Measurements from ENCODE around the gene E2F4. TPM values are rescaled to one million over a fixed set of nuclear protein-coding genes. Genes with fewer than 3 reads are reported as not detected.
A peak's percentile ranks its signal among the peaks of the same experiment; 100 is the strongest.

E2F4 gene
- total and polyA plus RNA-seq, 2 of the 8 experiments (the other 6 are each of a cell fraction or from before 2014, with no cell fraction given) = 79.9 to 157 TPM

- Histone ChIP-seq H4K20me1 (replicated peaks in 1 of 2; ENCODE audit: control insufficient read depth in 1 of 2, insufficient read depth in 2 of 2, low read length in 2 of 2) (peaks cover 10 to 13% of the 10 kb centered on the region in 2 experiments), H3K23ac (ENCODE audit: insufficient read length) (no peak overlapping the region), H2BK20ac (ENCODE audit: low read length) (no peak overlapping the region), H2BK15ac (ENCODE audit: low read length) (no peak overlapping the region), H3K18ac (ENCODE audit: extremely low read depth, low read length) (no peak overlapping the region), H3K9ac (replicated peaks in 1 of 4; ENCODE audit: extremely low read depth in 1 of 4, low read depth in 3 of 4, low read length in 3 of 4) (no peak overlapping the region), H4K8ac (ENCODE audit: extremely low read depth, insufficient read depth, low read length) (no peak overlapping the region), H2AFZ (ENCODE audit: low read length) (no peak overlapping the region), H2BK12ac (ENCODE audit: low read depth, low read length) (no peak overlapping the region), H2AK5ac (ENCODE audit: low read depth, low read length) (no peak overlapping the region), H3K14ac (ENCODE audit: insufficient read length) (no peak overlapping the region), H3K4me3 (ENCODE audit: extremely low read depth in 1 of 4, insufficient read depth in 2 of 4, low read depth in 3 of 4, low read length in 4 of 4) (peak overlapping the region in 3 of 4 experiments; percentile 30 to 59 (median 36); a peak in 6 of 8 replicates), H3K56ac (replicated peaks; ENCODE audit: insufficient read length, low read depth, low read length) (no peak overlapping the region), H3K36me3 (ENCODE audit: control insufficient read depth in 2 of 4, insufficient read depth in 4 of 4, low read length in 3 of 4) (no peaks in the 10 kb centered on the region), H3K27me3 (replicated peaks in 1 of 4; ENCODE audit: control insufficient read depth in 3 of 4, extremely low read depth in 1 of 4, insufficient read depth in 3 of 4, low read length in 3 of 4) (peaks cover 75 to 98% (median 93%) of the 10 kb centered on the region in 4 experiments), H3K79me2 (ENCODE audit: control insufficient read depth in 1 of 2, insufficient read depth in 2 of 2, low read length in 2 of 2) (no peaks in the 10 kb centered on the region), H2BK5ac (ENCODE audit: low read depth, low read length) (no peak overlapping the region), H3K23me2 (ENCODE audit: low read depth, low read length) (peaks cover 17% of the 10 kb centered on the region; the same call in 1 of the 2 replicates), H3K4me1 (replicated peaks in 1 of 4; ENCODE audit: control insufficient read depth in 3 of 4, insufficient read depth in 4 of 4, low read length in 3 of 4) (peaks cover 0 to 14% (median 8%) of the 10 kb centered on the region in 4 experiments; a peak in 6 of 7 replicates), H3K4me2 (ENCODE audit: insufficient read depth in 1 of 2, low read depth in 2 of 2, low read length in 2 of 2) (peak overlapping the region; percentile 4 to 87), H3K79me1 (ENCODE audit: low read depth, low read length) (no peaks in the 10 kb centered on the region), H2BK120ac (replicated peaks; ENCODE audit: low read depth, low read length) (no peak overlapping the region), H4K5ac (ENCODE audit: insufficient read length, low read depth, low read length) (no peak overlapping the region), H3K4ac (replicated peaks; ENCODE audit: insufficient read length, low read depth, low read length) (no peak overlapping the region), H4K91ac (replicated peaks; ENCODE audit: insufficient read length, low read length) (no peak overlapping the region), H3K9me3 (ENCODE audit: insufficient read depth in 2 of 2, low read depth in 1 of 2, low read length in 1 of 2) (no peaks in the 10 kb centered on the region), H3K27ac (ENCODE audit: low read depth, low read length) (no peak overlapping the region)
- ChIA-PET CTCF (ENCODE audit: partially characterized antibody) (interaction anchor here (0.6 to 14.1 kb wide), 36 partner anchors 10 to 1816 kb away, joined by 3 to 291 read pairs (median 4); partner anchors contain the start of genes CES3, ELMO3, FBXL8 and HSF4), POLR2A (ENCODE audit: partially characterized antibody) (interaction anchor here (1.9 kb wide), 1 partner anchor 8 kb away, joined by 7 read pairs; no protein-coding TSS in a partner anchor)
- FAIRE-seq (no peak), DNase-seq (ENCODE audit: low read depth in 1 of 2, low spot score in 2 of 2) (peak in 1 of 2 experiments; percentile 91)
- whole genome bisulfite sequencing, 2 experiments (ENCODE audit: extremely low coverage in 1 of 2, insufficient coverage in 1 of 2, insufficient read length in 1 of 2, insufficient replicate concordance in 2 of 2, low coverage in 1 of 2, low lambda C conversion rate in 2 of 2, missing lambda C conversion rate in 1 of 2) = 6% methylated on average over 55 of the region's 74 CpGs; no CpG with 5 or more reads in 1 of the 2 experiments
- TF ChIP-seq HDAC6 (IDR thresholded peaks at IDR 0.05; ENCODE audit: low read depth, low read length) (no peak), SAP30 (IDR thresholded peaks at IDR 0.05; ENCODE audit: insufficient read depth, insufficient replicate concordance, low read length) (no peak), KDM4A (IDR thresholded peaks at IDR 0.05; ENCODE audit: low read depth, low read length, severe bottlenecking) (peak; percentile 54), TEAD4 (IDR thresholded peaks at IDR 0.05; ENCODE audit: low read depth, low read length) (peak; percentile 31; the same call in 1 of the 2 replicates), BACH1 (IDR thresholded peaks at IDR 0.05; ENCODE audit: low read length) (no peak), RBBP5 (IDR thresholded peaks at IDR 0.05; ENCODE audit: borderline replicate concordance, low read depth, low read length) (no peak), USF2 (IDR thresholded peaks at IDR 0.05; ENCODE audit: low read length) (no peak), TAF7 (optimal IDR thresholded peaks at IDR 0.05; ENCODE audit: borderline replicate concordance, low read depth, low read length) (peak; percentile 64), BRCA1 (IDR thresholded peaks at IDR 0.05; ENCODE audit: low read depth, low read length) (no peak), NRF1 (IDR thresholded peaks at IDR 0.05; ENCODE audit: low read depth, low read length) (no peak)
Observed at GRCh38 chr16:67155295-67156142, 36.4 kb upstream of the E2F4 start.
